Fibroblast of villous mesenchyme (primary cell): ENCODE measurements around the gene LCN9. TPM values are rescaled to one million over a fixed set of nuclear protein-coding genes. Genes with fewer than 3 reads are reported as not detected.

Experiments
- DNase-seq: peaks from one replicate; pipeline ENCODE4 v3.0.0-alpha.2; 2010; ENCODE audit warnings: low read depth
- H3K4me3 ChIP-seq: 2 replicates; pipeline ENCODE4 v1.5.1; 2011; ENCODE audit warnings: low read depth, mild to moderate bottlenecking, low read length
- total RNA-seq: library from RNA; depleted of rRNA; stranded (reverse); fragments of >200 nt; gene quantifications from 2 replicates; pipeline ENCODE4 v1.2.3, GENCODE V29; 2012
- TF ChIP-seq, protein P1 (sequence below): IDR thresholded peaks from 2 replicates; pipeline ENCODE4 v1.5.1; 2012; ENCODE audit warnings: low read depth, mild to moderate bottlenecking, low read length; ENCODE audit not compliant: insufficient read depth

The LCN9 gene
- total RNA-seq, 1 donor: not detected

- TF ChIP-seq, protein P1, sequence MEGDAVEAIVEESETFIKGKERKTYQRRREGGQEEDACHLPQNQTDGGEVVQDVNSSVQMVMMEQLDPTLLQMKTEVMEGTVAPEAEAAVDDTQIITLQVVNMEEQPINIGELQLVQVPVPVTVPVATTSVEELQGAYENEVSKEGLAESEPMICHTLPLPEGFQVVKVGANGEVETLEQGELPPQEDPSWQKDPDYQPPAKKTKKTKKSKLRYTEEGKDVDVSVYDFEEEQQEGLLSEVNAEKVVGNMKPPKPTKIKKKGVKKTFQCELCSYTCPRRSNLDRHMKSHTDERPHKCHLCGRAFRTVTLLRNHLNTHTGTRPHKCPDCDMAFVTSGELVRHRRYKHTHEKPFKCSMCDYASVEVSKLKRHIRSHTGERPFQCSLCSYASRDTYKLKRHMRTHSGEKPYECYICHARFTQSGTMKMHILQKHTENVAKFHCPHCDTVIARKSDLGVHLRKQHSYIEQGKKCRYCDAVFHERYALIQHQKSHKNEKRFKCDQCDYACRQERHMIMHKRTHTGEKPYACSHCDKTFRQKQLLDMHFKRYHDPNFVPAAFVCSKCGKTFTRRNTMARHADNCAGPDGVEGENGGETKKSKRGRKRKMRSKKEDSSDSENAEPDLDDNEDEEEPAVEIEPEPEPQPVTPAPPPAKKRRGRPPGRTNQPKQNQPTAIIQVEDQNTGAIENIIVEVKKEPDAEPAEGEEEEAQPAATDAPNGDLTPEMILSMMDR: no peak
- no peak overlapping the region for H3K4me3 ChIP-seq
- no peak for DNase-seq
Measured at GRCh38 chr9:135708164-135708563, 45.1 kb downstream of the LCN9 start.

DNA sequence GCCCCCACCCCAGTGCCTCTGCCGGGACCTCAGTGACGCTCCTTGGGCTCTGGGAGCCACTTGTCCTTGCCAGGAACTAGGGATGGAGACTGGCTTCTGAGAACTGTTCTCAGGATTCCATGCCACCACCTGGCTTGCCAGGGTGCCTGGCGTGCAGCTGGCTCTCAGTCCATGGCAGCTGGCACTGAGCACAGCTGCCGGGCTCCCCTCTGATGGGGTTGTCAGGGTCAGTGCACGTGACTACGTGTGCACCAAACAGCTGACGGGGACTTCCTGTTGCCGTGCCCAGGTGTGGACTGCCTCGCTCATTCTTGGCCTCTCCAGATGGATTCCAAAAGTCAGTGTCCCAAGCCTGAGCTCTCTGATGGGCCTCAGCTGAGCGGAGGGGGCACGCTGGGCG lies 48.3 kb downstream of the LCN9 start:
- TF ChIP-seq, protein P1: no peak
- no peak overlapping the region for H3K4me3 ChIP-seq
- DNase-seq: no peak

GRCh38 chr9:135711881-135712280 lies 48.8 kb downstream of the LCN9 start:
- DNase-seq: no peak
- TF ChIP-seq, protein P1: no peak
- no peak overlapping the region for H3K4me3 ChIP-seq

- TF ChIP-seq, protein P1: no peak
- H3K4me3 ChIP-seq: no peak overlapping the region
- no peak for DNase-seq
Measured at GRCh38 chr9:135712613-135713295, 49.6 kb downstream of the LCN9 start.

DNA sequence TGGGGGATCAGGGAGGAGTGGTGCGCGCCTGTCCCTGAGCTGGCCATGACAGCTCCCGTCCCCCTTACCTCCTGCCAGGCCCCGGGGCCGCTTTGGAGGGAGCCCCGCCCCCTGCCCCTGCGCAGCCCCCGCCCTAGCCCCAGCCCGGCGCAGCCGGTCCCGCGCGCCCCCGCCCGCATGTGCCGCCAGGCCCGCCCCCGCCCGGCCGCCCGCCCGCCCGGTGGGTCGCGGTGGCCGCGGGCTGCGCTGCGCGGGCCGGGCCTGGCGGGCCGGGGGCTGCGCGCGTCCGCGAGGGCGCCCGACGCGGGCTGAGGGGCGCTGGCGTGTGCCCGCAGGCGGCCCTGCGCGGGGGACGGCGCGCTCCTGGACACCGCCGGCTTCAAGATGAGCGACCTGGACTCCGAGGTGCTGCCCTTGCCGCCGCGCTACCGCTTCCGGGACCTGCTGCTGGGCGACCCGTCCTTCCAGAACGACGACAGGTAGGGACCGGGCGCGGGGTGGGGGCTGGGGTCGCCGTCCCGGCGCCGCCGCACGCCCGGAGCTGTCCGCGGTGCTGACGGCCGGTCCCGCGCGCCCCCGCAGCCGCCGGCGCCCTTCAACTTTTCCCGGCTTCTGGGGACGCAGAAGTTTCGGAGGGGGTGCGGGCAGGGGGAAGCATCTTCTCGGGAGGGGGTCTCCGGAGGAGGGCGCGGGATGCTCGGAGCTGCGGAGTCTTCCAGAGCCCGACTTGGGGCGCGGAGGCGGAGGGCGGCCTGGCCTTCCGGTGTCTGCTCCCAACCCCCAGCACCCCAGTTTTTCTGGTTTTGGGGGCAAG lies 51.3 kb downstream of the LCN9 start:
- DNase-seq: no peak

DNA sequence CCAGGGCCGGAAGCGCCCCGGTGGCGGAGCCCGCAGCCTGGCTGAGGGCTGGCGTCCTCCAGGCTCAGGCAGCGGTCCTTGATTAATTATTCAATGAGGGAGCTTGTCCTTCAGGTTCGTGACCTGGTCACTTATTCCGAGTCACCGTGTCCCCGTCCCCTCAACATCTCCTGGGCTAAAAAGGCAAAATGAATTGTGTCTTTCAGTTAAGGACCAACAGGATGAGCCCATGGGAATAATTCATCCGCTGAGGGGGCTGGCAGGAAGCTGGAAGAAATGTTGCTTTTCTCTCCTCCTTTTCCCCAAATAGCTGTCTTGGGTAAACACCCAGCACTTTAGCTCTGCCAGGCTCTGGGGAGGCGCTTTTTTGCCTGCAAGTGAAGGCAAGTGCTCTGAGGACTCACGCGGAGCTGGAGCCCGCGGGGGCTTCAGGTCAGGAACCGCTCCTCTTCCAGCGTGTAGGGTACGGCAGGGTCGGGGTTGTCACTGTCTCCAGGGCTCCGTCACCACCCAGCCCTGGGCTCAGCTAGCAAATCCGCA lies 52.0 kb downstream of the LCN9 start:
- TF ChIP-seq, protein P1: no peak
- H3K4me3 ChIP-seq: no peak overlapping the region
- DNase-seq: no peak

More for the DNA sequence above, 51.3 kb downstream of the LCN9 start:
- no peak overlapping the region for H3K4me3 ChIP-seq
- TF ChIP-seq, protein P1: no peak
